Measurements from ENCODE around the gene SURF1. TPM values are rescaled to one million over a fixed set of nuclear protein-coding genes. Genes with fewer than 3 reads are reported as not detected.

SURF1 gene
- total RNA-seq, 4 donors from 2014 or later = 20.1 to 54.3 (median 36.3) TPM

GRCh38 chr9:133342570-133342969 lies 13.7 kb downstream of the SURF1 start:
- TF ChIP-seq CTCF (IDR thresholded peaks at IDR 0.05) (no peak), POLR2A (IDR thresholded peaks at IDR 0.05) (no peak)
- DNase-seq (ENCODE audit: low spot score in 2 of 2) = no peak
- no peak overlapping the region for H3K4me3 ChIP-seq (ENCODE audit: low read depth, poor library complexity, severe bottlenecking)
- intact Hi-C loops (cut with DNase I; ENCODE audit: low total_unique reads) = no loop called here
- WGBS, 2 donors = 80 to 81% methylated on average over 11 of the region's 11 CpGs

GRCh38 chr9:133342069-133342406 lies 14.2 kb downstream of the SURF1 start:
- H3K4me3 ChIP-seq (ENCODE audit: low read depth, poor library complexity, severe bottlenecking) = no peak overlapping the region
- WGBS, 2 donors = 65 to 81% methylated on average over 9 of the region's 12 CpGs
- intact Hi-C loops (cut with DNase I; ENCODE audit: low total_unique reads) = no loop called here
- no peak for DNase-seq (ENCODE audit: low spot score in 2 of 2)
- no peak for TF ChIP-seq CTCF (IDR thresholded peaks at IDR 0.05)

- 83 to 85% methylated on average over 13 to 15 of the region's 15 CpGs for WGBS, 2 donors
- no peak for TF ChIP-seq CTCF (IDR thresholded peaks at IDR 0.05)
- no peak for TF ChIP-seq POLR2A (IDR thresholded peaks at IDR 0.05)
- H3K4me3 ChIP-seq (ENCODE audit: low read depth, poor library complexity, severe bottlenecking) = no peak overlapping the region
- peak; percentile 46 to 91 for DNase-seq (ENCODE audit: low spot score in 2 of 2)
- intact Hi-C loops (cut with DNase I; ENCODE audit: low total_unique reads) = no loop called here
These were observed 14.8 kb downstream of the SURF1 start for GRCh38 chr9:133341369-133342068.

GRCh38 chr9:133340916-133341315 lies 15.4 kb downstream of the SURF1 start:
- TF ChIP-seq CTCF (IDR thresholded peaks at IDR 0.05) = no peak
- no peak for TF ChIP-seq POLR2A (IDR thresholded peaks at IDR 0.05)
- WGBS, 2 donors = 77 to 84% methylated on average over 10 to 13 of the region's 13 CpGs
- no peak for DNase-seq (ENCODE audit: low spot score in 2 of 2)
- no peak overlapping the region for H3K4me3 ChIP-seq (ENCODE audit: low read depth, poor library complexity, severe bottlenecking)
- intact Hi-C loops (cut with DNase I; ENCODE audit: low total_unique reads) = no loop called here

- H3K4me3 ChIP-seq (ENCODE audit: low read depth, poor library complexity, severe bottlenecking) = no peak overlapping the region
- DNase-seq (ENCODE audit: low spot score in 2 of 2) = no peak
- intact Hi-C loops (cut with DNase I; ENCODE audit: low total_unique reads) = no loop called here
- no peak for TF ChIP-seq CTCF (IDR thresholded peaks at IDR 0.05)
- TF ChIP-seq POLR2A (IDR thresholded peaks at IDR 0.05) = no peak
- 79 to 82% methylated on average over 3 of the region's 3 CpGs for WGBS, 2 donors
These were observed 16.0 kb downstream of the SURF1 start for GRCh38 chr9:133340256-133340655.

GRCh38 chr9:133339641-133340040 lies 16.6 kb downstream of the SURF1 start:
- intact Hi-C loops (cut with DNase I; ENCODE audit: low total_unique reads) = loop anchor here (10.0 kb wide), 1 partner anchor 155 kb away; no protein-coding TSS in a partner anchor
- no peak overlapping the region for H3K4me3 ChIP-seq (ENCODE audit: low read depth, poor library complexity, severe bottlenecking)
- WGBS, 2 donors = 74 to 76% methylated on average over 5 of the region's 5 CpGs
- DNase-seq (ENCODE audit: low spot score in 2 of 2) = no peak
- TF ChIP-seq CTCF (IDR thresholded peaks at IDR 0.05) (no peak), POLR2A (IDR thresholded peaks at IDR 0.05) (no peak)
